Gastroesophageal sphincter (tissue), 4 donors: ENCODE results near the gene TM9SF1. TPM values are rescaled to one million over a fixed set of nuclear protein-coding genes. Genes with fewer than 3 reads are reported as not detected.
A peak's percentile ranks its signal among the peaks of the same experiment; 100 is the strongest.

Source experiments
- ATAC-seq: fragments of 150-250 bp; one replicate; pipeline ENCODE4 v1.9.1; 2016; ENCODE audit warnings: mild to moderate bottlenecking, moderate library complexity
- H3K27ac ChIP-seq, 4 donors: fragments of 200-600 bp; sonication (generic) in 3 of 4; 1 replicate in 3 of 4; 2 replicates in 1 of 4; pipeline ENCODE4 v1.5.1; 2016 to 2019
- H3K27me3 ChIP-seq: fragments of 200-600 bp; sonication (generic); one replicate; pipeline ENCODE4 v1.5.1; 2019
- H3K36me3 ChIP-seq, 2 donors: fragments of 200-600 bp; sonication (generic); one replicate each; pipeline ENCODE4 v1.5.1; 2019; ENCODE audit warnings: control low read depth in 1 of 2
- H3K4me1 ChIP-seq, 3 donors: fragments of 200-600 bp; sonication (generic); 1 replicate in 2 of 3; 2 replicates in 1 of 3; pipeline ENCODE4 v1.5.1; 2016 to 2019; ENCODE audit warnings: control low read depth in 2 of 3
- H3K4me3 ChIP-seq, 2 donors: fragments of 200-600 bp; sonication (generic); one replicate each; pipeline ENCODE4 v1.5.1; 2019; ENCODE audit warnings: mild to moderate bottlenecking in 1 of 2, moderate library complexity in 1 of 2
- H3K9me3 ChIP-seq, 3 donors: fragments of 200-600 bp; sonication (generic); one replicate each; pipeline ENCODE4 v1.5.1; 2017 to 2019; ENCODE audit warnings: control low read depth in 2 of 3
- CTCF ChIP-seq, 4 experiments: fragments of 200-600 bp in 2 of 4; fragments of 450-650 bp in 2 of 4; sonication (generic) in 1 of 4; IDR thresholded peaks; one replicate each; pipeline ENCODE4 v1.5.1; 2017 to 2019; ENCODE audit warnings: antibody characterized with exemption in 4 of 4, mild to moderate bottlenecking in 2 of 4, moderate library complexity in 2 of 4
- EP300 ChIP-seq: sonication (generic); formaldehyde crosslinking; IDR thresholded peaks from one replicate; pipeline ENCODE4 v1.6.1; 2017; ENCODE audit warnings: antibody characterized with exemption, mild to moderate bottlenecking
- POLR2A ChIP-seq, 2 donors: fragments of 450-650 bp; IDR thresholded peaks; one replicate each; pipeline ENCODE4 v1.6.1; 2017; ENCODE audit warnings: antibody characterized with exemption in 2 of 2, mild to moderate bottlenecking in 2 of 2, moderate library complexity in 1 of 2
- POLR2AphosphoS5 ChIP-seq: sonication (generic); formaldehyde crosslinking; IDR thresholded peaks from one replicate; pipeline ENCODE4 v1.6.1; 2017; ENCODE audit warnings: antibody characterized with exemption
- WGBS, 2 donors: methylation state at CpG; one replicate each; pipeline ENCODE4 v1.1.5; 2018; ENCODE audit warnings: low coverage in 1 of 2; 5-methylcytosine and 5-hydroxymethylcytosine counted together
- total RNA-seq, 4 donors: library from RNA; depleted of rRNA; stranded (reverse); fragments of >200 nt; gene quantifications; one replicate each; pipeline ENCODE4 v1.1.0, GENCODE V29; 2016

TM9SF1 gene
- total RNA-seq, 4 donors from 2014 or later, result 34.7 to 53.3 (median 45.0) TPM

DNA sequence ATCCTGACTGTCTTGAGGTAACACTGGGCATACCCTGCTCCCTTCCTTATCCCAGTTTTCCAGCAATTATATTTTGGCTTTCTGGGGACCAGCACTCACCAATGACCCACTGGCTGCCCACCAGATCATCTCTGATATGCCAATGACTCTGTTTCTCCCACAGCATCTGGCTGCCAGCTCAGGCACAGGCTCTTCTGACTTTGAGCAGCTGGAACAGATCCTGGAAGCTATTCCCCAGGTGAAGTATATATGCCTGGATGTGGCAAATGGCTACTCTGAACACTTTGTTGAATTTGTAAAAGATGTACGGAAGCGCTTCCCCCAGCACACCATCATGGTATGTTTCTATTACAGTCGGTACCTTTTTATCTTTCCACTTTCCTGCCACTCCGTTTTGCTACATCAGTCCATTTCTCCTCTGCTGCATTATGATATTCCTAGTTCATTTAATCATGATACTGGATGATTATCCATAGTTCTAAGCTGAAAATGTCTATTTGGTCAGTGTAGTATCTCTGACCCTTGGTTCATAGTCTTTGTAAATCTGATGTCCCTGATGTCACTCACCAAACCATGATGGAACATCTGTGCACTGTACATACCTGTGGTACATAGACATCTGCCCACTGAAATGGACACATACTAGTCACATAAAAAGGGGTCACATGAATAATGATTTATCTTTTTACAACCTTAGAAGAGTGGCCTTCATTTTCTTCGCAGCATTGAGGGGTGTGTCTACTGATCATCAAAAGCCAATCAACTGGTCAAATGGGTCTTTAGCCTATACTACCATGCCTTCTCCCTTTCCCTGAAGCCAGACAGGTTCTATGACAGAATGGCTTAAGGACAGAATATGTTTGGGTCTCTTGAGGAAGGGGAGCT, 40.8 kb upstream of the TM9SF1 start:
- H3K27ac ChIP-seq, result no peak overlapping the region

GRCh38 chr14:24234095-24235005, 39.1 kb upstream of the TM9SF1 start:
- Histone ChIP-seq H3K4me3 (no peak overlapping the region), H3K27me3 (no peaks in the 10 kb centered on the region), H3K4me1 (peaks cover 4 to 63% (median 27%) of the 10 kb centered on the region in 3 donors), H3K27ac (peak overlapping the region in 2 of 4 donors; percentile 24 to 43), H3K9me3 (no peaks in the 10 kb centered on the region), H3K36me3 (peaks cover 0 to 39% of the 10 kb centered on the region in 2 donors)
- no peak for ATAC-seq
- WGBS, 2 donors, result 86 to 94% methylated on average over 3 of the region's 3 CpGs
- TF ChIP-seq EP300, result no peak

More for the DNA sequence above, 40.8 kb upstream of the TM9SF1 start:
- TF ChIP-seq POLR2A (IDR thresholded peaks at IDR 0.05) (no peak), POLR2AphosphoS5 (no peak), CTCF (IDR thresholded peaks at IDR 0.05) (no peak), EP300 (no peak)
- Histone ChIP-seq H3K36me3 (peaks cover 0 to 55% of the 10 kb centered on the region in 2 donors), H3K27me3 (no peaks in the 10 kb centered on the region), H3K9me3 (no peaks in the 10 kb centered on the region), H3K4me3 (no peak overlapping the region), H3K4me1 (peaks cover 6 to 74% (median 38%) of the 10 kb centered on the region in 3 donors)
- ATAC-seq, result no peak
- WGBS, 2 donors, result 89 to 90% methylated on average over 5 of the region's 5 CpGs

DNA sequence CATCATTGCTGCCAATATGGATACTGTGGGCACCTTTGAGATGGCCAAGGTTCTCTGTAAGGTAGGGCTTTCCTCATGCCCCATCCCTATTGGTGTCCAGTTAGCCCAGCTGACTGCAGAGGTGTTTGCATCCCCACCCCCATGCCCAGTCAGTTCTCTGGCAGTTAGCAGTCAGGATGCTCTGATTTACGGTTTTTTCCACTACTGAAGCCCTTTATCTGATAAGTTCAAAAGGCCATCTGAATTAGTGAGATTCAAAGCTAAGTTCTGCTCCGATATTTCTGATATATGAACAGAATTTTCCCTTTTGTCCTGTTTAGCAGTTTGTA, 38.3 kb upstream of the TM9SF1 start:
- WGBS, 2 donors, result 38 to 63% methylated on average over 1 to 2 of the region's 2 CpGs
- H3K27me3 ChIP-seq, result no peaks in the 10 kb centered on the region
- ATAC-seq, result no peak
- no peaks in the 10 kb centered on the region for H3K9me3 ChIP-seq
- peak overlapping the region; percentile 68 to 72 for H3K4me3 ChIP-seq
- peaks cover 0 to 33% of the 10 kb centered on the region in 2 donors for H3K36me3 ChIP-seq
- peak overlapping the region; percentile 86 to 93 (median 89) for H3K27ac ChIP-seq
- H3K4me1 ChIP-seq, result peaks cover 4 to 55% (median 23%) of the 10 kb centered on the region in 3 donors
- TF ChIP-seq CTCF (IDR thresholded peaks at IDR 0.05) (no peak), POLR2A (IDR thresholded peaks at IDR 0.05) (no peak)

DNA sequence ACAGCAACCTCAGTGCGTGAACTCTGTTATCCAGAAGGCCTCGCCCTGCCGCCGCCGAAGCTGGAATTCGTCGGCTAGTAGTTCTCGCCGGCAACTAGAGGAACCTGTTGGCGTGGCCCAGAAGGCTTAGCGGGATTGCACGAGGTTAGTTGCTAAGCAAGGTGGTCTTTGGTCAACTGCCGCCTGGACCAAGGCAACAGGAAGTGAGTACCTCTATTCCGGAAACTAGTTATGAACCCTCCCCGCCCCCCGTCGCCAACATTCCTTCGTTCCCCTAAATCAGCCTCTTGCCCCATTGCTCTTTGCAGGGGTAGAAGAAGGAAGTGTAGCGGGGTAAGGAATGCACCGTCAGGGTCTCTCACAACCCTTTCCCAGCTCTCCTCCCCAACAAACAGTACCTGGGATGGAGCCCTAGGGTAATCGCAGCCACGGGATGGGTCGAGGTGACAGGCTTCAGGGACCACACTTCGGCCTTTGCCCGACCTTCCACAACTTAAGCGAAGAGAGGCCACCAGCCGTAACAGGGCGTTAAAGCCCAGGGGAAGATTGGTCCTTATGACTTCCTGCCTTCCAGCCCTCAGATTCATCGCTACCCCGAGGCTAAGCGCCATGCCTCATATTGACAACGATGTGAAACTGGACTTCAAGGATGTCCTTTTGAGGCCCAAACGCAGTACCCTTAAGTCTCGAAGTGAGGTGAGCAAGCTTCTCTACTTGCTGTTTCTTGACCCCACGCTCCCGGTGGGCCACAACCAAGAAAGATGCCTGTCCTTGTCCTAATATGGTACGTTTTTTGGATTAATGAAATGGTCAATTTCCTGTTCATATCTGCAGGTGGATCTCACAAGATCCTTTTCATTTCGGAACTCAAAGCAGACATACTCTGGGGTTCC, 37.6 kb upstream of the TM9SF1 start, which contains the start of gene GMPR2:
GMPR2 (plus strand) TSS at position 285 of the 893 bp plus-strand sequence; CDS start at position 610, 325 bp downstream.
- peak; percentile 76 for ATAC-seq
- H3K4me1 ChIP-seq, result peaks cover 4 to 49% (median 23%) of the 10 kb centered on the region in 3 donors
- peaks cover 0 to 33% of the 10 kb centered on the region in 2 donors for H3K36me3 ChIP-seq
- TF ChIP-seq CTCF (IDR thresholded peaks at IDR 0.05), result peak in 1 of 4 experiments; percentile 21
- TF ChIP-seq EP300, result no peak
- peak; percentile 68 for TF ChIP-seq POLR2AphosphoS5
- TF ChIP-seq POLR2A (IDR thresholded peaks at IDR 0.05), result no peak
- whole genome bisulfite sequencing, 2 donors, result 5 to 14% methylated on average over 7 to 22 of the region's 38 CpGs
- no peaks in the 10 kb centered on the region for H3K9me3 ChIP-seq
- H3K4me3 ChIP-seq, result peak within 1 kb of the TSS; percentile 68 to 72
- peak within 1 kb of the TSS; percentile 86 to 93 (median 89) for H3K27ac ChIP-seq
- no peaks in the 10 kb centered on the region for H3K27me3 ChIP-seq
